HepG2 (cell line): ENCODE results near the gene PIK3IP1. TPM values are rescaled to one million over a fixed set of nuclear protein-coding genes. Genes with fewer than 3 reads are reported as not detected.

ENCODE experiments used
- ELK4 ChIP-seq: sonication (generic); formaldehyde crosslinking; IDR thresholded peaks from 2 replicates; pipeline ENCODE4 v1.9.0; 2021; ENCODE audit warnings: missing genetic modification reagents, borderline replicate concordance
- FOXM1 ChIP-seq: sonication (generic); formaldehyde crosslinking; IDR thresholded peaks from 2 replicates; pipeline ENCODE4 v1.5.0; 2020; ENCODE audit warnings: missing genetic modification reagents
- KLF12 ChIP-seq: sonication (generic); formaldehyde crosslinking; IDR thresholded peaks from 2 replicates; pipeline ENCODE4 v1.4.0; 2020; ENCODE audit warnings: missing genetic modification reagents, borderline replicate concordance
- PATZ1 ChIP-seq: sonication (generic); formaldehyde crosslinking; IDR thresholded peaks from 2 replicates; pipeline ENCODE4 v1.4.0; 2020; ENCODE audit warnings: missing genetic modification reagents
- PRDM4 ChIP-seq: sonication (generic); formaldehyde crosslinking; IDR thresholded peaks from 2 replicates; pipeline ENCODE4 v1.9.0; 2021; ENCODE audit warnings: missing genetic modification reagents, borderline replicate concordance
- REST ChIP-seq, 2 experiments: IDR thresholded peaks; 2 replicates each; pipeline ENCODE4 v1.6.1; 2011 to 2012; ENCODE audit warnings: low read length in 2 of 2, borderline replicate concordance in 1 of 2, low read depth in 1 of 2, mild to moderate bottlenecking in 1 of 2, moderate library complexity in 1 of 2
- USF2 ChIP-seq, 2 experiments: sonication (generic) in 1 of 2; formaldehyde crosslinking in 1 of 2; IDR thresholded peaks; 2 replicates each; pipeline versions ENCODE4 v1.5.1 to v1.6.1; 2011 to 2020; ENCODE audit warnings: borderline replicate concordance in 1 of 2, low read depth in 1 of 2, low read length in 1 of 2, mild to moderate bottlenecking in 1 of 2, missing genetic modification reagents in 1 of 2, moderate library complexity in 1 of 2
- ZNF24 ChIP-seq: fragments of 450-650 bp; IDR thresholded peaks from 2 replicates; pipeline ENCODE4 v1.6.1; 2017; ENCODE audit warnings: antibody characterized with exemption, mild to moderate bottlenecking
- ZNF329 ChIP-seq: sonication (generic); formaldehyde crosslinking; IDR thresholded peaks from 2 replicates; pipeline ENCODE4 v1.9.0; 2021; ENCODE audit warnings: low read depth, mild to moderate bottlenecking, missing genetic modification reagents
- ZNF430 ChIP-seq: sonication (generic); formaldehyde crosslinking; IDR thresholded peaks from 2 replicates; pipeline ENCODE4 v1.9.0; 2021; ENCODE audit warnings: mild to moderate bottlenecking, missing genetic modification reagents
- ZNF512B ChIP-seq: sonication (generic); formaldehyde crosslinking; IDR thresholded peaks from 2 replicates; pipeline ENCODE4 v1.5.1; 2020; ENCODE audit warnings: missing genetic modification reagents, mild to moderate bottlenecking, borderline replicate concordance
- polyA plus RNA-seq, 8 experiments: library from polyadenylated mRNA; depleted of rRNA in 3 of 8; stranded (reverse) in 7 of 8; unstranded in 1 of 8; fragments of >200 nt; fragmentation: Illumina TruSeq in 4 of 8; extraction: Trizol in 4 of 8; gene quantifications; 2 replicates each; pipeline versions ENCODE4 v1.2.1 to v1.2.3, GENCODE V29; 2011 to 2016; ENCODE audit warnings: low read depth in 4 of 8, missing spikeins in 1 of 8, mixed read lengths in 1 of 8; ENCODE audit not compliant: insufficient read depth in 1 of 8
- total RNA-seq, 5 experiments: library from RNA; depleted of rRNA; stranded (reverse); fragments of >200 nt; fragmentation: Illumina TruSeq; extraction: Trizol; gene quantifications; 2 replicates each; pipeline ENCODE4 v1.2.3, GENCODE V29; 2016; ENCODE audit warnings: low read depth in 1 of 5

PIK3IP1 gene
- total and polyA plus RNA-seq, 2 of the 13 experiments (the other 11 are each of a cell fraction or from before 2014, with no cell fraction given), result 1.3 to 2.5 TPM

- TF ChIP-seq ELK4 (CRISPR knock-in tag) (no peak), REST (IDR thresholded peaks at IDR 0.05; ENCODE audit: borderline replicate concordance in 1 of 2, low read depth in 1 of 2, low read length in 2 of 2) (peak in 1 of 2 experiments; percentile 4; a peak in 1 of 4 replicates), KLF12 (peak; percentile 69; the same call in 1 of the 2 replicates), ZNF329 (CRISPR knock-in tag) (no peak), USF2 (IDR thresholded peaks at IDR 0.05; ENCODE audit: low read depth, low read length) (no peak), USF2 (CRISPR knock-in tag; IDR thresholded peaks at IDR 0.05; ENCODE audit: borderline replicate concordance) (no peak), ZNF430 (CRISPR knock-in tag) (no peak), ZNF24 (0 out of 2 replicates have a peak, but pooled peaks have one; percentile 26), PATZ1 (CRISPR knock-in tag) (peak; percentile 86), FOXM1 (CRISPR knock-in tag) (no peak), PRDM4 (CRISPR knock-in tag) (no peak), ZNF512B (CRISPR knock-in tag) (no peak)
Measured at GRCh38 chr22:31339148-31339832, 47.0 kb upstream of the PIK3IP1 start (continued).
